ENCODE results near the gene DNM1L.

The DNM1L gene

GRCh38 chr12:32679091-32679919 is at the start of gene DNM1L:
TSS of gene DNM1L (plus strand) at chr12:32679301. CDS start at chr12:32679364, 63 bp downstream.
- peak; percentile 91 to 95 for DNase-seq
- H3K4me1 Mint-ChIP-seq, result peaks cover 23% of the 10 kb centered on the region
- H3K27ac Mint-ChIP-seq, result peak within 1 kb of the TSS; percentile 94 to 97
- peak; percentile 98 for ATAC-seq
- no peaks in the 10 kb centered on the region for H3K27me3 Mint-ChIP-seq
- H3K9me3 Mint-ChIP-seq, result no peaks in the 10 kb centered on the region
- peak within 1 kb of the TSS; percentile 88 to 94 for H3K4me3 Mint-ChIP-seq

DNA sequence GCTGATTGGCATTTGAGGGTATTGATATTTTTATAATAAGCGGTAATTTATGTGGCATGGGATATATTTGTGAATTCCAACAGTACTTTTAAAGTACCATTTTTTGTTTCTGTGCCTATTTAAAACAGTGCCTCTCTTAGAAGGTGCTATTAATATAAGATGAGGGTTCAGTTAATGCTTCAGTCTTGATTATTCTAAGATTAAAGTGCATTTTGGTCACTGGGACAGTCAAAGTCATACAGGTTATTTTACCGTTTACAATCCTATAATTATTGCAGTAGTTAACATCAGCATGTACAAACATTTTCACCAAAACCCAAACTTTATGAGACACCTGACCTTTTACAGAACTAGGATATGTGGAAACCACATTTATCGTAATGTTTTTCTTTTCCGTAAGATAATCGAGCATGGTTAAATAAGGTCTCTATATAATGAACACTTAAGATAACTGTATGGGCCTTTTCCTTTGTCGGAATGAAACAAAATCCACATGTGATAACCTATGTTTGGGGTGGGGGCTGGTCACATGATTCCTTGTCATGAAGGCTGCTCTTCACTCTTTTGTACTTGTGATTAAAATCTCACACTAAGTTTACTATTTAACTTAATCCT is 37.7 kb upstream of the DNM1L start:
- ATAC-seq (no peak), DNase-seq (no peak)
- Mint-ChIP-seq H3K27ac (no peak overlapping the region), H3K27me3 (no peaks in the 10 kb centered on the region), H3K4me1 (no peaks in the 10 kb centered on the region), H3K4me3 (no peak overlapping the region), H3K9me3 (peaks cover 0 to 6% of the 10 kb centered on the region in 2 donors)

- Mint-ChIP-seq H3K4me1 (no peaks in the 10 kb centered on the region), H3K27me3 (no peaks in the 10 kb centered on the region), H3K4me3 (no peak overlapping the region), H3K27ac (no peak overlapping the region), H3K9me3 (no peaks in the 10 kb centered on the region)
- ATAC-seq (no peak), DNase-seq (no peak)
Observed at GRCh38 chr12:32644431-32644830, 34.7 kb upstream of the DNM1L start.

GRCh38 chr12:32647275-32647674 is 31.8 kb upstream of the DNM1L start:
- H3K27me3 Mint-ChIP-seq, result no peaks in the 10 kb centered on the region

GRCh38 chr12:32650508-32650907 is 28.6 kb upstream of the DNM1L start:
- DNase-seq (no peak), ATAC-seq (no peak)
- Mint-ChIP-seq H3K27ac (peak overlapping the region in 1 of 2 donors; percentile 40), H3K9me3 (no peaks in the 10 kb centered on the region), H3K4me3 (no peak overlapping the region), H3K4me1 (no peaks in the 10 kb centered on the region), H3K27me3 (no peaks in the 10 kb centered on the region)

More at GRCh38 chr12:32647275-32647674, 31.8 kb upstream of the DNM1L start:
- Mint-ChIP-seq H3K9me3 (no peaks in the 10 kb centered on the region), H3K27ac (no peak overlapping the region), H3K4me3 (no peak overlapping the region), H3K4me1 (no peaks in the 10 kb centered on the region)
- DNase-seq, result no peak
- no peak for ATAC-seq

GRCh38 chr12:32651151-32651955 is 27.7 kb upstream of the DNM1L start:
- ATAC-seq (no peak), DNase-seq (no peak)
- H3K9me3 Mint-ChIP-seq, result no peaks in the 10 kb centered on the region
- H3K27ac Mint-ChIP-seq, result no peak overlapping the region
- no peaks in the 10 kb centered on the region for H3K27me3 Mint-ChIP-seq
- H3K4me3 Mint-ChIP-seq, result no peak overlapping the region
- H3K4me1 Mint-ChIP-seq, result no peaks in the 10 kb centered on the region

- no peak overlapping the region for H3K27ac Mint-ChIP-seq
- DNase-seq (no peak), ATAC-seq (no peak)
- H3K27me3 Mint-ChIP-seq, result no peaks in the 10 kb centered on the region
- H3K4me1 Mint-ChIP-seq, result no peaks in the 10 kb centered on the region
- H3K9me3 Mint-ChIP-seq, result no peaks in the 10 kb centered on the region
- H3K4me3 Mint-ChIP-seq, result no peak overlapping the region
Observed at GRCh38 chr12:32651956-32652210, 27.2 kb upstream of the DNM1L start.

DNA sequence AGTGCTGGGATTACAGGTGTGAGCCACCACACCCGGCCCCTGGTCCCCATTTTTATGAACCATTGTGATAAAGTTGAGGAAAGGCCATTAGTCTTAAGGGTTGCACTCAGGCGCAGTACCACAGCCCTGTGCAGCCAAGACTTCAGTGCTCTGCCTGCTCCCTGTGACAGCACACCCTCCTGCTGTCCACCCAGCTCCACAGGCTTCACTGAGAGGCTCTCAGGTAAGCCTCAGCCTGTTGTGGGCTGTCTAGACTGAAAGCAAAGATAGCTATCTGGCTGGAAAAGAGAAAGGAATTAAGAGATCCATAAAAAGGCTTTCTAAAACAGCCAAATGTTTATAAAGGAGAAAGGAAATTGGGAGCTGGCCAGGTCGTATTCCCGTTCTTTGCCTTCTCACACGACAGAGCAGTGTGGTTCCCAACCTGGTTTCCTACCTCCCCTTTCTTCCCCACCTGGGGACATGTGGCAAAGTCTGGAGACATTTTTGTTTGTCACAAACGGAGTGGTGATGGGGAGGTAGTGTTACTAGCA is 19.1 kb upstream of the DNM1L start:
- peak overlapping the region in 1 of 2 donors; percentile 93 for H3K27ac Mint-ChIP-seq
- DNase-seq (no peak), ATAC-seq (no peak)
- H3K27me3 Mint-ChIP-seq, result no peaks in the 10 kb centered on the region
- H3K4me3 Mint-ChIP-seq, result no peak overlapping the region
- H3K4me1 Mint-ChIP-seq, result peaks cover 7% of the 10 kb centered on the region
- no peaks in the 10 kb centered on the region for H3K9me3 Mint-ChIP-seq

DNA sequence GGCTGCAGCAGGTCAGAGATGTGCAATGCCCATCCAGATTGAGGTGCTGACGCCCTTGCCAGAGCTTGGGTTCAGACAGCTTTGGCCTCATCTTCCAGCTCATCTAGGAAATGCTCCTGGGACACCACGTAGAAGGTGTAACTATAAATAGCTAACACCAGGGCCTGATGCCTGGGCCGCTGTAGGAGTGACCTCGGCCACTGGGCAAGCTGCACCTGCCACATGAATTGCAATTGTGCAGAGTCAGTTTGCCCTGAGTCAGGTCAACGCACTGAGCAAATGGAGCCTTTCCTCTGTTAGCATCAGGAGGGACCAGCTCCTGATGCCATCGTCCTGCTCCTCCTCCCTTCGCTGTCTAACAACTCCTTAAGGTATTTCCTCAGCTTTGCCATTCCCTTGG is 17.4 kb upstream of the DNM1L start:
- Mint-ChIP-seq H3K4me1 (peaks cover 7% of the 10 kb centered on the region), H3K9me3 (no peaks in the 10 kb centered on the region), H3K27ac (no peak overlapping the region), H3K4me3 (no peak overlapping the region), H3K27me3 (no peaks in the 10 kb centered on the region)
- ATAC-seq, result no peak
- DNase-seq, result no peak

GRCh38 chr12:32662665-32663064 is 16.4 kb upstream of the DNM1L start:
- Mint-ChIP-seq H3K4me3 (no peak overlapping the region), H3K27me3 (no peaks in the 10 kb centered on the region), H3K9me3 (no peaks in the 10 kb centered on the region), H3K27ac (no peak overlapping the region), H3K4me1 (peaks cover 7% of the 10 kb centered on the region)
- DNase-seq (no peak), ATAC-seq (no peak)

DNA sequence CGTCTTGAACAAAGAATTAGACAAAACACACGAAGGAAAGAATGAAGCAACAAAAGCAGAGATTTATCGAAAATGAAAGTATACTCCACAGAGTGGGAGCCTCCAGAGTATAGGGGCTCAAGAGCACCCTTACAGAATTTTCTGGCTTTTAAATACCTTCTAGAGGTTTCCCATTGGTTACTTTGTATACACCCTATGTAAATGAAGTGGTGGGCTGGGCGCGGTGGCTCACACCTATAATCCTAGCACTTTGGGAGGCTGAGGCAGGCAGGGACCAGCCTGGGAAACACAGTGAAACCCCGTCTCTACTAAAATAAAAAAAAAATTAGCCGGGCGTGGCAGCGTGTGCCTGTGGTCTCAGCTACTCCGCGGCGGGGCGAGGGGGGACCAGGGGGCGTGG is 13.1 kb upstream of the DNM1L start:
- Mint-ChIP-seq H3K4me1 (no peaks in the 10 kb centered on the region), H3K27ac (no peak overlapping the region), H3K27me3 (no peaks in the 10 kb centered on the region), H3K9me3 (peaks cover 9 to 10% of the 10 kb centered on the region in 2 donors), H3K4me3 (peak overlapping the region; percentile 22 to 35)
- no peak for DNase-seq
- ATAC-seq, result no peak

DNA sequence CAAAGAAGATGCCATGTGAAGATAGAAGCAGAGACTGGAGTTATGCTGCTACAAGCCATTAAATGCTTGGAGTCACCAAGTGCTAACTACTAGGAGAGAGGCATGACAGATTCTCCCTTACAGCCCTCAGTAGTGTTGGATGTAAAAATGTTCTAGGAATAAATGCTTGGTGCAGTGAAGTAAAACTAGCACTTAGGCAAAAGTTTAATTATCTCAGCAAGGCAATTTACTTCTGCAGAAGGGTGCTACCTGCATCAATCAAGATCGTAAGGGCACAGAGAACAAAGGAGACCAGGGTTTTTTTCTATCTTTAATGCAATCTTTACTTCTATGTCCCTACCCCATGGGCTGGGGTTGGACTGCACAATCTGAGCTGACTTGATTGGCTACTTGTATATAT is 9.5 kb upstream of the DNM1L start:
- ATAC-seq, result no peak
- H3K9me3 Mint-ChIP-seq, result peaks cover 9 to 10% of the 10 kb centered on the region in 2 donors
- H3K4me1 Mint-ChIP-seq, result no peaks in the 10 kb centered on the region
- H3K4me3 Mint-ChIP-seq, result no peak overlapping the region
- no peaks in the 10 kb centered on the region for H3K27me3 Mint-ChIP-seq
- no peak for DNase-seq
- no peak overlapping the region for H3K27ac Mint-ChIP-seq

GRCh38 chr12:32671930-32672780 is 6.9 kb upstream of the DNM1L start:
- no peaks in the 10 kb centered on the region for H3K4me1 Mint-ChIP-seq
- ATAC-seq (no peak), DNase-seq (no peak)
- H3K27me3 Mint-ChIP-seq, result no peaks in the 10 kb centered on the region
- H3K4me3 Mint-ChIP-seq, result no peak overlapping the region
- peaks cover 9 to 10% of the 10 kb centered on the region in 2 donors for H3K9me3 Mint-ChIP-seq
- no peak overlapping the region for H3K27ac Mint-ChIP-seq

DNA sequence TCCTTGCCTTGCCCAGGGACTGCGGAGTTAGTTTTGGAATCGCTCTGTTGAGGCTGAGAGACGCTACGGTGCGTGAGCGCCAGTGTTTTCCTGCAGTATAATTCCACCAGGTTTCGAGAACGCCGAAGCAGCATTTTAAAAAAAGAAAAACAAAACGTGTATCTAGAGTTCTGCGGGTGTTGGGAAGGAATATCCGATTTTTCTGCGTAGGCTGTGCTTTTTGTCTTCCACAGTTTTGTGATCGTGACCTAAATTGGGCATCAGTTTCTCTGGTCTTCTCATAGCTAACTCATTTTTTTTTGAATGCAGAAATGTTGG is 778 bp downstream of the DNM1L start:
- ATAC-seq (no peak), DNase-seq (no peak)
- peaks cover 23% of the 10 kb centered on the region for H3K4me1 Mint-ChIP-seq
- no peaks in the 10 kb centered on the region for H3K27me3 Mint-ChIP-seq
- peak overlapping the region; percentile 93 to 94 for H3K27ac Mint-ChIP-seq
- peak overlapping the region; percentile 88 to 94 for H3K4me3 Mint-ChIP-seq
- no peaks in the 10 kb centered on the region for H3K9me3 Mint-ChIP-seq

GRCh38 chr12:32680787-32681186 is 1.7 kb downstream of the DNM1L start:
- H3K4me1 Mint-ChIP-seq, result peaks cover 23% of the 10 kb centered on the region
- no peak overlapping the region for H3K27ac Mint-ChIP-seq

More at GRCh38 chr12:32680787-32681186, 1.7 kb downstream of the DNM1L start:
- ATAC-seq (no peak), DNase-seq (no peak)
- Mint-ChIP-seq H3K27me3 (no peaks in the 10 kb centered on the region), H3K9me3 (no peaks in the 10 kb centered on the region), H3K4me3 (peak overlapping the region in 1 of 2 donors; percentile 88)
